Mesendoderm (in vitro differentiated cells): ENCODE measurements around the gene HERC6.

Experiments
- DNase-seq: peaks from one replicate; pipeline ENCODE4 v3.0.0; 2013
- H2AK5ac ChIP-seq: 2 replicates; pipeline ENCODE4 v1.6.1; 2013; ENCODE audit warnings: low read length, inconsistent platforms
- H2BK120ac ChIP-seq: 2 replicates; pipeline ENCODE4 v1.6.1; 2013; ENCODE audit warnings: low read depth, mild to moderate bottlenecking, low read length, moderate library complexity, mixed read lengths
- H2BK15ac ChIP-seq: replicated peaks from 2 replicates; pipeline ENCODE4 v1.6.1; 2013; ENCODE audit warnings: low read depth, mild to moderate bottlenecking, moderate library complexity
- H2BK5ac ChIP-seq: 2 replicates; pipeline ENCODE4 v1.6.1; 2013; ENCODE audit warnings: low read length, inconsistent platforms
- H3K18ac ChIP-seq: 2 replicates; pipeline ENCODE4 v1.6.1; 2013; ENCODE audit warnings: mild to moderate bottlenecking, low read length, mixed read lengths
- H3K23ac ChIP-seq: one replicate; pipeline ENCODE4 v1.6.1; 2013; ENCODE audit warnings: low read length
- H3K27ac ChIP-seq: 2 replicates; pipeline ENCODE4 v1.5.1; 2013; ENCODE audit warnings: low read depth, mild to moderate bottlenecking, inconsistent platforms, low read length, moderate library complexity
- H3K27me3 ChIP-seq: 2 replicates; pipeline ENCODE4 v1.6.1; 2013; ENCODE audit warnings: low read length, control low read depth, mild to moderate bottlenecking, inconsistent platforms; ENCODE audit not compliant: insufficient read depth, poor library complexity
- H3K36me3 ChIP-seq: 2 replicates; pipeline ENCODE4 v1.6.1; 2013; ENCODE audit warnings: low read length, inconsistent platforms; ENCODE audit not compliant: control insufficient read depth, insufficient read depth
- H3K4ac ChIP-seq: one replicate; pipeline ENCODE4 v1.6.1; 2013; ENCODE audit warnings: low read depth, mild to moderate bottlenecking, low read length, moderate library complexity
- H3K4me1 ChIP-seq: 2 replicates; pipeline ENCODE4 v1.6.1; 2013; ENCODE audit warnings: low read depth, low read length, inconsistent platforms; ENCODE audit not compliant: control insufficient read depth
- H3K4me2 ChIP-seq: 2 replicates; pipeline ENCODE4 v1.6.1; 2013; ENCODE audit warnings: low read length
- H3K4me3 ChIP-seq: 2 replicates; pipeline ENCODE4 v1.5.1; 2013; ENCODE audit warnings: mild to moderate bottlenecking, low read length
- H3K56ac ChIP-seq: one replicate; pipeline ENCODE4 v1.6.1; 2013; ENCODE audit warnings: low read length
- H3K79me1 ChIP-seq: 2 replicates; pipeline ENCODE4 v1.6.1; 2013; ENCODE audit warnings: low read length, inconsistent platforms
- H3K79me2 ChIP-seq: 2 replicates; pipeline ENCODE4 v1.6.1; 2013; ENCODE audit warnings: mild to moderate bottlenecking, low read length; ENCODE audit not compliant: control insufficient read depth, insufficient read depth
- H3K9ac ChIP-seq: 2 replicates; pipeline ENCODE4 v1.6.1; 2013; ENCODE audit warnings: low read length, inconsistent platforms
- H4K5ac ChIP-seq: one replicate; pipeline ENCODE4 v1.6.1; 2013; ENCODE audit warnings: low read length
- H4K8ac ChIP-seq: one replicate; pipeline ENCODE4 v1.6.1; 2013; ENCODE audit warnings: low read depth, mild to moderate bottlenecking, control low read depth, low read length, moderate library complexity
- WGBS: extraction: QIAGEN DNeasy Blood & Tissue Kit; methylation state at CpG from one replicate; pipeline ENCODE4 v1.1.7; 2013; ENCODE audit warnings: low lambda C conversion rate, missing lambda C conversion rate; ENCODE audit not compliant: insufficient coverage; ENCODE audit errors: extremely low coverage; 5-methylcytosine and 5-hydroxymethylcytosine counted together

HERC6 gene

GRCh38 chr4:88449290-88449689 is 70.6 kb downstream of the HERC6 start:
- Histone ChIP-seq H3K27ac (no peak overlapping the region), H3K27me3 (no peaks in the 10 kb centered on the region), H3K79me2 (no peaks in the 10 kb centered on the region), H2BK5ac (no peak overlapping the region), H3K4me1 (no peaks in the 10 kb centered on the region), H3K23ac (no peak overlapping the region), H2BK120ac (no peak overlapping the region), H3K4ac (no peak overlapping the region), H3K9ac (no peak overlapping the region), H3K4me2 (no peak overlapping the region), H3K79me1 (no peaks in the 10 kb centered on the region), H3K56ac (no peak overlapping the region), H2AK5ac (no peak overlapping the region), H3K18ac (no peak overlapping the region), H4K8ac (no peak overlapping the region), H4K5ac (no peak overlapping the region), H3K4me3 (no peak overlapping the region), H2BK15ac (no peak overlapping the region), H3K36me3 (no peaks in the 10 kb centered on the region)
- DNase-seq: no peak

- Histone ChIP-seq H4K5ac (no peak overlapping the region), H3K79me1 (no peaks in the 10 kb centered on the region), H3K18ac (no peak overlapping the region), H2BK5ac (no peak overlapping the region), H3K23ac (no peak overlapping the region), H3K4me2 (no peak overlapping the region), H3K27me3 (no peaks in the 10 kb centered on the region), H3K9ac (no peak overlapping the region), H3K36me3 (no peaks in the 10 kb centered on the region), H3K56ac (no peak overlapping the region), H3K4me1 (no peaks in the 10 kb centered on the region), H3K4ac (no peak overlapping the region), H3K79me2 (no peaks in the 10 kb centered on the region), H3K27ac (no peak overlapping the region), H2BK15ac (no peak overlapping the region), H4K8ac (no peak overlapping the region), H3K4me3 (no peak overlapping the region), H2AK5ac (no peak overlapping the region), H2BK120ac (no peak overlapping the region)
- no CpG with 5 or more reads among the region's 2 CpGs for WGBS
- DNase-seq: no peak
Measured at GRCh38 chr4:88451205-88451604, 72.6 kb downstream of the HERC6 start.

GRCh38 chr4:88452912-88453311 is 74.3 kb downstream of the HERC6 start:
- H3K4me3 ChIP-seq: no peak overlapping the region
- H3K79me2 ChIP-seq: no peaks in the 10 kb centered on the region
- no peak for DNase-seq
- H3K4me1 ChIP-seq: no peaks in the 10 kb centered on the region
- no peak overlapping the region for H4K5ac ChIP-seq
- no peak overlapping the region for H3K56ac ChIP-seq
- no CpG with 5 or more reads among the region's 2 CpGs for WGBS
- no peak overlapping the region for H2BK120ac ChIP-seq
- no peak overlapping the region for H2AK5ac ChIP-seq
- no peak overlapping the region for H4K8ac ChIP-seq
- no peak overlapping the region for H3K9ac ChIP-seq
- H3K27ac ChIP-seq: no peak overlapping the region
- H3K79me1 ChIP-seq: no peaks in the 10 kb centered on the region
- H2BK5ac ChIP-seq: no peak overlapping the region
- H3K27me3 ChIP-seq: peaks cover 3% of the 10 kb centered on the region
- H3K36me3 ChIP-seq: no peaks in the 10 kb centered on the region
- no peak overlapping the region for H3K4ac ChIP-seq
- H3K4me2 ChIP-seq: no peak overlapping the region
- H3K23ac ChIP-seq: no peak overlapping the region
- H2BK15ac ChIP-seq: no peak overlapping the region
- H3K18ac ChIP-seq: no peak overlapping the region

- H3K36me3 ChIP-seq: no peaks in the 10 kb centered on the region
- H3K9ac ChIP-seq: peak within 1 kb of the TSS; percentile 59
- peak within 1 kb of the TSS; percentile 75 for H3K4me2 ChIP-seq
- no peaks in the 10 kb centered on the region for H3K4me1 ChIP-seq
- peak within 1 kb of the TSS; percentile 75 for H3K56ac ChIP-seq
- H3K27me3 ChIP-seq: peaks cover 3% of the 10 kb centered on the region
- H2BK15ac ChIP-seq: no peak within 1 kb of the TSS
- H3K27ac ChIP-seq: no peak within 1 kb of the TSS
- H3K23ac ChIP-seq: no peak within 1 kb of the TSS
- no peaks in the 10 kb centered on the region for H3K79me1 ChIP-seq
- H4K5ac ChIP-seq: no peak within 1 kb of the TSS
- WGBS: no CpG with 5 or more reads among the region's 57 CpGs
- H3K4ac ChIP-seq: peak within 1 kb of the TSS; percentile 78
- H2BK5ac ChIP-seq: no peak within 1 kb of the TSS
- peak; percentile 98 for DNase-seq
- H2BK120ac ChIP-seq: no peak within 1 kb of the TSS
- H4K8ac ChIP-seq: no peak within 1 kb of the TSS
- H2AK5ac ChIP-seq: no peak within 1 kb of the TSS
- H3K79me2 ChIP-seq: no peaks in the 10 kb centered on the region
- no peak within 1 kb of the TSS for H3K18ac ChIP-seq
- peak within 1 kb of the TSS; percentile 63 for H3K4me3 ChIP-seq
Measured at GRCh38 chr4:88456670-88457306, 78.1 kb downstream of the HERC6 start, which contains the start of gene HERC5. Gene HERC5 (plus strand): TSS chr4:88457119. CDS start chr4:88457270, 151 bp downstream.

GRCh38 chr4:88457307-88458103 is 78.9 kb downstream of the HERC6 start:
- H2BK5ac ChIP-seq: no peak overlapping the region
- no peaks in the 10 kb centered on the region for H3K79me2 ChIP-seq
- no peak overlapping the region for H4K8ac ChIP-seq
- H3K4me1 ChIP-seq: no peaks in the 10 kb centered on the region
- H3K27me3 ChIP-seq: peaks cover 3% of the 10 kb centered on the region
- H3K9ac ChIP-seq: peak overlapping the region; percentile 59
- peak overlapping the region; percentile 75 for H3K4me2 ChIP-seq
- H3K18ac ChIP-seq: no peak overlapping the region
- H3K4ac ChIP-seq: no peak overlapping the region
- peak overlapping the region; percentile 75 for H3K56ac ChIP-seq
- no peaks in the 10 kb centered on the region for H3K79me1 ChIP-seq
- no peak overlapping the region for H2AK5ac ChIP-seq
- DNase-seq: peak; percentile 57
- peak overlapping the region; percentile 63 for H3K4me3 ChIP-seq
- no CpG with 5 or more reads among the region's 75 CpGs for WGBS
- no peaks in the 10 kb centered on the region for H3K36me3 ChIP-seq
- H2BK120ac ChIP-seq: no peak overlapping the region
- no peak overlapping the region for H3K27ac ChIP-seq
- H4K5ac ChIP-seq: no peak overlapping the region
- no peak overlapping the region for H2BK15ac ChIP-seq
- no peak overlapping the region for H3K23ac ChIP-seq
